IMR-90 (cell line): ENCODE data around the gene CD36. TPM values are rescaled to one million over a fixed set of nuclear protein-coding genes. Genes with fewer than 3 reads are reported as not detected.

Experiments used
- ATAC-seq: fragments of 200-7000 bp; cut with Tn5 transposase; 2 replicates; pipeline ENCODE4 v1.9.1; 2020; ENCODE audit warnings: low read depth, mild to moderate bottlenecking, moderate library complexity
- BruUV-seq: library from RNA; stranded (reverse); fragments of 400-500 nt; replicated peaks from 2 replicates; lab custom pipeline; 2021; lab: Mats Ljungman, UMichigan
- CTCF ChIA-PET: fragments of 300-600 bp; formaldehyde crosslinking; extraction: SDS; loops from one replicate; lab custom pipeline; 2021; ENCODE audit warnings: antibody characterized with exemption; lab: Yijun Ruan, JAX
- POLR2A ChIA-PET: fragments of 300-600 bp; sonication (Branson Sonifier 250); formaldehyde crosslinking; loops from one replicate; lab custom pipeline; 2022; ENCODE audit warnings: antibody characterized with exemption; ENCODE audit not compliant: unreplicated experiment; lab: Charles Lee
- DNase-seq: peaks from one replicate; pipeline ENCODE4 v3.0.0; 2013
- H2AFZ ChIP-seq: replicated peaks from 2 replicates; pipeline ENCODE3; 2013; ENCODE audit warnings: low read length, mild to moderate bottlenecking; ENCODE audit not compliant: poor library complexity
- H2AK5ac ChIP-seq: 2 replicates; pipeline ENCODE4 v1.6.1; 2013; ENCODE audit warnings: low read depth, low read length, inconsistent platforms
- H2AK9ac ChIP-seq: replicated peaks from 2 replicates; pipeline ENCODE3; 2013; ENCODE audit warnings: mild to moderate bottlenecking, low read depth, low read length, moderate library complexity; ENCODE audit not compliant: poor library complexity
- H2BK120ac ChIP-seq: 2 replicates; pipeline ENCODE4 v1.6.1; 2013; ENCODE audit warnings: low read depth, low read length, inconsistent platforms
- H2BK15ac ChIP-seq: 3 replicates; pipeline ENCODE4 v1.6.1; 2013; ENCODE audit warnings: low read depth, low read length, inconsistent platforms
- H2BK20ac ChIP-seq: 2 replicates; pipeline ENCODE4 v1.6.1; 2013; ENCODE audit warnings: low read depth, mild to moderate bottlenecking, inconsistent platforms, low read length, moderate library complexity
- H2BK5ac ChIP-seq: 2 replicates; pipeline ENCODE4 v1.6.1; 2013; ENCODE audit warnings: mild to moderate bottlenecking, low read depth, low read length, inconsistent platforms; ENCODE audit not compliant: poor library complexity, severe bottlenecking
- H3K14ac ChIP-seq: replicated peaks from 2 replicates; pipeline ENCODE4 v1.6.1; 2013; ENCODE audit warnings: low read depth, low read length, inconsistent platforms
- H3K18ac ChIP-seq: 2 replicates; pipeline ENCODE4 v1.6.1; 2013; ENCODE audit warnings: low read depth, low read length, control low read depth
- H3K23ac ChIP-seq: 2 replicates; pipeline ENCODE4 v1.6.1; 2013; ENCODE audit warnings: low read depth, low read length, inconsistent platforms
- H3K27ac ChIP-seq: 2 replicates; pipeline ENCODE4 v1.5.1; 2013; ENCODE audit warnings: mild to moderate bottlenecking, control low read depth, low read length; ENCODE audit not compliant: insufficient read depth
- H3K27me3 ChIP-seq: 2 replicates; pipeline ENCODE4 v1.6.1; 2013; ENCODE audit warnings: low read length; ENCODE audit not compliant: control insufficient read depth, insufficient read depth
- H3K36me3 ChIP-seq: 2 replicates; pipeline ENCODE4 v1.6.1; 2013; ENCODE audit warnings: low read length, mixed read lengths; ENCODE audit not compliant: control insufficient read depth, insufficient read depth
- H3K4ac ChIP-seq: 2 replicates; pipeline ENCODE4 v1.6.1; 2013; ENCODE audit warnings: low read depth, low read length, inconsistent platforms
- H3K4me1 ChIP-seq: 2 replicates; pipeline ENCODE4 v1.6.1; 2013; ENCODE audit warnings: low read length, mixed read lengths; ENCODE audit not compliant: control insufficient read depth, insufficient read depth
- H3K4me2 ChIP-seq: 2 replicates; pipeline ENCODE4 v1.6.1; 2013; ENCODE audit warnings: low read depth, mild to moderate bottlenecking, control low read depth, low read length, moderate library complexity
- H3K4me3 ChIP-seq: 2 replicates; pipeline ENCODE4 v1.5.1; 2013; ENCODE audit warnings: low read depth, mild to moderate bottlenecking, control low read depth, low read length, moderate library complexity; ENCODE audit not compliant: insufficient read depth
- H3K56ac ChIP-seq: 2 replicates; pipeline ENCODE4 v1.6.1; 2013; ENCODE audit warnings: low read length, inconsistent platforms; ENCODE audit not compliant: insufficient read depth; ENCODE audit errors: extremely low read depth
- H3K79me1 ChIP-seq, 2 experiments: 2 replicates each; pipeline ENCODE4 v1.6.1; 2013; ENCODE audit warnings: low read length in 2 of 2, inconsistent platforms in 1 of 2, low read depth in 1 of 2
- H3K9ac ChIP-seq: 2 replicates; pipeline ENCODE4 v1.6.1; 2013; ENCODE audit warnings: low read depth, low read length, control low read depth
- H3K9me1 ChIP-seq: 2 replicates; pipeline ENCODE4 v1.6.1; 2013; ENCODE audit warnings: low read length, inconsistent platforms; ENCODE audit not compliant: insufficient read depth
- H3K9me3 ChIP-seq: 2 replicates; pipeline ENCODE4 v1.6.1; 2013; ENCODE audit warnings: low read length; ENCODE audit not compliant: control insufficient read depth, insufficient read depth
- H4K20me1 ChIP-seq: 2 replicates; pipeline ENCODE4 v1.6.1; 2013; ENCODE audit warnings: low read length, inconsistent platforms; ENCODE audit not compliant: insufficient read depth
- H4K5ac ChIP-seq: 2 replicates; pipeline ENCODE4 v1.6.1; 2013; ENCODE audit warnings: mild to moderate bottlenecking, low read depth, low read length, control low read depth
- H4K8ac ChIP-seq, 2 experiments: 2 replicates each; pipeline ENCODE4 v1.6.1; 2013; ENCODE audit warnings: low read depth in 2 of 2, low read length in 2 of 2, control low read depth in 1 of 2, inconsistent platforms in 1 of 2
- H4K91ac ChIP-seq: 2 replicates; pipeline ENCODE4 v1.6.1; 2013; ENCODE audit warnings: low read depth, low read length, inconsistent platforms; ENCODE audit not compliant: insufficient read depth
- MAZ ChIP-seq: IDR thresholded peaks from 2 replicates; pipeline ENCODE4 v1.6.1; 2012; ENCODE audit warnings: low read depth, mild to moderate bottlenecking, low read length, improper control_type of control experiment, moderate library complexity, borderline replicate concordance
- NFE2L2 ChIP-seq: fragments of 150-350 bp; IDR thresholded peaks from 2 replicates; pipeline ENCODE4 v1.6.1; 2016; ENCODE audit warnings: low read depth, mild to moderate bottlenecking, low read length
- RAD21 ChIP-seq: IDR thresholded peaks from 2 replicates; pipeline ENCODE4 v1.6.1; 2012; ENCODE audit warnings: low read length, improper control_type of control experiment
- WGBS, 2 experiments: methylation state at CpG; one replicate each; pipeline versions ENCODE4 v1.1.5 to v1.1.7; 2013; ENCODE audit warnings: missing lambda C conversion rate in 2 of 2; ENCODE audit not compliant: insufficient read length in 1 of 2; ENCODE audit errors: extremely low coverage in 2 of 2; 5-methylcytosine and 5-hydroxymethylcytosine counted together
- dilution Hi-C: fragments of 300-500 bp; cut with HindIII; formaldehyde crosslinking; loops from one replicate; pipeline ENCODE4 v1.14.3; 2018; ENCODE audit warnings: low sequenced_read_pairs; ENCODE audit not compliant: unreplicated experiment
- in situ Hi-C: fragments of 300-500 bp; cut with MboI; formaldehyde crosslinking; loops from 3 replicates; pipeline ENCODE4 v1.14.3; 2019; ENCODE audit warnings: low sequenced_read_pairs, inconsistent platforms, mixed read lengths
- intact Hi-C: fragments of 100-400 bp; cut with micrococcal nuclease; formaldehyde crosslinking; loops from 2 replicates; pipeline ENCODE4 v1.10.0; 2022
- polyA plus RNA-seq, 3 experiments: library from polyadenylated mRNA; depleted of rRNA; stranded (reverse); fragments of >200 nt; gene quantifications; 2 replicates each; pipeline ENCODE4 v1.2.3, GENCODE V29; 2012; ENCODE audit warnings: low replicate concordance in 1 of 3
- total RNA-seq: library from RNA; depleted of rRNA; stranded (reverse); fragments of >200 nt; gene quantifications from 2 replicates; pipeline ENCODE4 v1.2.3, GENCODE V29; 2012

Gene CD36
- total and polyA plus RNA-seq, 2 of the 4 experiments (the other 2 are of a cell fraction): 0.19 to 0.54 TPM

- no peaks in the 10 kb centered on the region for H3K36me3 ChIP-seq
- H2BK20ac ChIP-seq: peak overlapping the region; percentile 81; the same call in 1 of the 2 replicates
- peak overlapping the region in 1 of 2 experiments; percentile 81; a peak in 1 of 4 replicates for H4K8ac ChIP-seq
- TF ChIP-seq NFE2L2 (no peak), MAZ (no peak), RAD21 (no peak)
- no peak overlapping the region for H3K18ac ChIP-seq
- BruUV-seq: no TSS peak
- WGBS, 2 experiments: no CpG with 5 or more reads among the region's 2 CpGs
- no peak overlapping the region for H2AK9ac ChIP-seq
- no peak overlapping the region for H4K91ac ChIP-seq
- dilution Hi-C loops: no loop called here
- H3K23ac ChIP-seq: peak overlapping the region; percentile 63; the same call in 1 of the 2 replicates
- DNase-seq (no peak), ATAC-seq (no peak)
- H2AK5ac ChIP-seq: no peak overlapping the region; the same call in 1 of the 2 replicates
- intact Hi-C loops: no loop called here
- no peak overlapping the region for H3K4me2 ChIP-seq
- H2BK15ac ChIP-seq: peak overlapping the region; percentile 34; the same call in 1 of the 3 replicates
- ChIA-PET CTCF (no interaction called here), POLR2A (no interaction called here)
- H3K9me1 ChIP-seq: peaks cover 6% of the 10 kb centered on the region
- H3K27ac ChIP-seq: no peak overlapping the region
- peak overlapping the region; percentile 22; the same call in 1 of the 2 replicates for H3K4ac ChIP-seq
- H3K4me1 ChIP-seq: peaks cover 11% of the 10 kb centered on the region
- H3K79me1 ChIP-seq: no peaks in the 10 kb centered on the region
- no peak overlapping the region for H3K56ac ChIP-seq
- no peaks in the 10 kb centered on the region for H3K9me3 ChIP-seq
- H3K27me3 ChIP-seq: no peaks in the 10 kb centered on the region
- no peaks in the 10 kb centered on the region for H4K20me1 ChIP-seq
- in situ Hi-C loops: no loop called here
- no peak overlapping the region for H4K5ac ChIP-seq
- H2BK120ac ChIP-seq: peak overlapping the region; percentile 57; the same call in 1 of the 2 replicates
- H2BK5ac ChIP-seq: no peak overlapping the region
- no peak overlapping the region for H3K4me3 ChIP-seq
- no peak overlapping the region for H2AFZ ChIP-seq
- no peak overlapping the region for H3K9ac ChIP-seq
- H3K14ac ChIP-seq: peak overlapping the region; percentile 67; the same call in 1 of the 2 replicates
Observed at GRCh38 chr7:80637454-80637853, 988 bp upstream of the CD36 start.
